Amniotic epithelial cell (primary cell): ENCODE measurements around the gene TRIM2.
"Not testable (repeated sequence)": the region's sequence is repeated elsewhere in the genome, so short reads cannot be mapped to it uniquely, and the experiment has no call there.

Experiments used
- DNase-seq: peaks from one replicate; pipeline ENCODE4 v3.0.0-alpha.2; 2010; ENCODE audit warnings: low read depth

Gene TRIM2

DNA sequence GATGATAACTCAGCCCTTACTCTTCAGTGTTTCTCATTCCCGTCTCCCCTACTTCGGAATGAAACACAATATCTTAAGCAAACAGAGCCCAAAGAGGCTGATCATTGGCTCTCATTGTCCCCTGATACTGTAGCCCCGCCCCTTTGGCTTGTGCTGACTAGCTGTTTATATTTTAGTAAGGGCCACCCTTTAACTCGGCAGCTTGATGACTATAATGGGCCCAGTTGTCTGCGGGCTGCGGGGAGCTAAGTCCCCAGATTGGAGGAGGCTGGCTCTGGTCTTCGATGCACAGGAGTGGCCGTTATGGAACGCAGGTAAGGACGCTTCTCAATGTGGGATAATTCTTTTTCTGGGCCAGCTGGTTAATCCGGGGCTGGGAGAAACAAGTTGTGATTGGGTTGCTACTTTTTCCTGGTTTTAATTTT lies at the start of gene TRIM2:
TRIM2 (plus strand) TSS at position 197 of the 425 bp plus-strand sequence; CDS start at position 285, 88 bp downstream.
- DNase-seq = peak; percentile 14

DNA sequence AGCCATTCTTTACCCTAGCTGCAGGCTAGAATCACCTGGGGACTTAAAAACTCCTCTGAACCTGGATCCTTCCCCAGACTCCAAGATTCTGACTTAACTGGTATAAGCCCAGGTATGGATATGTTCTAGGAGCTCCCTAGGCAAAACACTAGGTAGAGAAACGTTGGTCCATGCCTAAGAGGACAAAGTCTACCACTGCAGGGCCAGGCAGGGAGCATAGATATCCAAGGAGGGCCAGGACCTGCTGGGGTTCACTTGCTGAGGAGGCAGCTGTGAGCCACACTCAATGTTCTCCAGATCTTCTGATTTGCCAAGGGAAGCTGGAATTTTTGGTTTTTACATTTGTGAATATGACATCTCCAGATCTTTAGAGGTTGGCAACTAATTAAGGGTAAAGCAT lies 48.6 kb upstream of the TRIM2 start:
- no peak for DNase-seq

DNA sequence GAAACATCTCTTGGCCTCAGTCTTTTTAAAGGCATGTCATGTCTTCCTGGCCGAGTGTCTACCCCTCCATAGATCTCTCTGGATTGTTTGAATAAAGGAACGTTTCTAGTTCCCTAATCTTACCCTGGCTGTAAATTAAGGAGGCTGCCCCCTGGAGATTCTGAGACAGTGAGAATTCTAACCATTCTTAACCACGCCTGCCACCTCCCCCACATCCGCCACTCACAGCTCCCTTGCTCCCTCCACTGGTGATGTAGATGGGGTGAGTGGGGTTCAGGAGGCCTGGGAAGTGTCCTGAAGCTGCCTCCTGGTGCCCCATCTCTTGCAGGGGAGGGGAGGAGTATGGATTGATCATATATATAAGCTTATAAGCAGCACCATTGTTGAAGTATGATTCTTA lies 48.0 kb upstream of the TRIM2 start:
- DNase-seq = peak; percentile 43

DNA sequence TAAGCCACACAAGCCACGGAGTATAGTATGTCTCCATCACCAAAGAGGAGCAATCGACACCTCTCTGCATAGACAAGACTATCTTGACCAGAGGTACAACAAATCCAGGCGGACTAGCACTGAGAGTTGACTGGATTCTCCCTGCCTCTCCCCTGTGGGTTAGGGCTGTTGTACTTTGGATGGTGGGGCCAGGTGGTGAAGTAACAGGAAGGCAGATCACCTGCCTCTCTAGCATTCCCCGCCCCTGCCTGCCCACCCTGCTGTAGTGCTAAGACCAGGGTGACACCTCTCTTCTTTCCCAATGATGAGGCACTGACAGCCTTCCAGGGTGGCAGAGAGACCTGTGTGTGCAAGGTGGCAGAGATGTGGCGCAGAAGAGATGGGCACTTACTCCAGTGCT lies 47.5 kb upstream of the TRIM2 start:
- DNase-seq = no peak

DNA sequence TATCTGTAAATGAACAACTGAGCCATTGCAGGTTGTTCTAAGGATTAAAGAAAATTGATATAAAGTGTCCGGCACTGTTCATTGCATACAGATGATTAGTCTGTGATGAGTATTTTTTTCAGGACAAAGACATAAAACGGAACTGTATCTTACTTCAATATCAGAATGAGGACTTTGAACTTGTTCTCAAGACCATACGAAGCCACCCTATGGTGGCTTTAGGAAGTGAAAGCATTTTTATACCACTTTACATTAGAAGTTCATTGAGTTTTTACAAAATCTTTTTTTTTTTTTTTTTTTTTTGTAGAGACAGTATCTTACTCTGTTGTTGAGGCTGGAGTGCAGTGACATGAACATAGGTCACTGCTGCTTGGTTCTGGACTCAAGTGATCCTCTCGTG lies 45.2 kb upstream of the TRIM2 start:
- no peak for DNase-seq

DNA sequence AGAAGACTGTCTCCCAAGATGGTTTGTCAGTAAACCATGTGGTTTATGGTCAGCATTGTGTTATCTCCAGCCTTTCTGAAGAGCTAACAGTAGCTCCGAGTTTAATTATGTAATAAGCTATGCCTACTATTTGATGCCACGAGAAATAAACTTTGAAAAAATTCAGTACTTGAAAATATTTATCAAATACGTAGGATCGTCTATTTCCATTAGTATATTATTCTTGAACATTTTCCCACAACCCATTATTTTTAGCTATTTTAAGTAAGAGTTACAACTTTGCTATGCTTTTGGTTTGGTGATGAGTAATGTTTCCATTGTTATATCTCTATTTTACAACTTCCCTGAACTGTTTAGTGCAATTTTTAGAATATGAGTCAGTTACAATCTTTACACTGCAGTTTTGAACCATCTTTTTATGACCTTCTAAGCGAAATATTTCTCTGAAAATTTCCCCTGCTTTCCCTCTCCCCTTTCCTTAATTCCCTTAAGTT lies 44.5 kb upstream of the TRIM2 start:
- peak; percentile 67 for DNase-seq

DNA sequence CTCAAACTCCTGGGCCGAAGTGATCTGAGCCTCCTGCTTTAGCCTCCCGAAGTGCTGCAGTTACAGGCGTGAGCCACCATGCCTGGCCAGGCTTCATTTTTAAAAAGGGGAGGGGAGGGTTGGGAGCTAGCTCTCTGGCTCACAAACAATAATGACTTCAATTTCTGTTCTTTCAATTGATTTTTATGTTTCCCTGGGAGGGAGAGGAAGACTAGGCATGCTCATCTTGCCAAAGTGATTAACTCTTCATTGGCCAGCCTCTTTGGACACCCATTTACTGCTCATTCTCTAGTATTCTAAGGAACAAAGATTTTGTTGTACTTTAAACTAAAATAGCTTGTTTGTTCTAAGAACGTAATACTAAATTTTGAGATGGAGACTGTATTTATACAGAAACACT lies 43.4 kb upstream of the TRIM2 start:
- no peak for DNase-seq

DNA sequence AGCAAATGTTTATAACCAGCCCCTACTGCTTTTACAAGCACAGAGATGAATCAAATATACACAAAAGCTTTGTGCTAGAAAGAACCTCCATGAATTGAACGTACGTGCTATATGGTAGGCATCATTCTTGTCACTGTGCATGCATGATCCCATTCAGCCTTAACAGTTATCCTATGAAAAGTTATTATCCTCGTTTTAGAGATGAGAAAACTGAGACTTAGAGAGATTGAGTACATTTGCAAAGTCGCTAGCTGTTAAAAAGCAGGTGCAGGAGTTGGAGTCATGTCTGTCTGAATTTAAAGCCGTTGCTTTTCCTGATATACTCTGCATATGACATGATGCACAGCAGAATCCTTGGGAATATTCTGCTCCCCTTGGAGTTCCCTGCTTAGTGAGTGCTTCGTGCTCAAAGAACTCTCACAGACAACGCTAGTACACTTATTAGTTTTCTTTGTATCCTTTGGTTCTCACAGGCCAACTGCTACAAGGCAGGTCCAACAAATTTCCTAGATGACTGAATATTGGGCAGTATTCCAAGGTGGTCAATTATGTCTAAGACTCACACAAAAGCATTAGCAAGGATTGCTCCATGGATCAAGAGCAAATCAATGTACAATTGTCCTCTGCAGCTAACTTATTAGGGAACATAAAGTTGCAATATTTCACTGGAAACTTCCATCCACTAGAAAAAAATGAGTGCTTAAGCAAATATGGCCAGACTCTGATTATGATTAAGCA lies 42.8 kb upstream of the TRIM2 start:
- no peak for DNase-seq

DNA sequence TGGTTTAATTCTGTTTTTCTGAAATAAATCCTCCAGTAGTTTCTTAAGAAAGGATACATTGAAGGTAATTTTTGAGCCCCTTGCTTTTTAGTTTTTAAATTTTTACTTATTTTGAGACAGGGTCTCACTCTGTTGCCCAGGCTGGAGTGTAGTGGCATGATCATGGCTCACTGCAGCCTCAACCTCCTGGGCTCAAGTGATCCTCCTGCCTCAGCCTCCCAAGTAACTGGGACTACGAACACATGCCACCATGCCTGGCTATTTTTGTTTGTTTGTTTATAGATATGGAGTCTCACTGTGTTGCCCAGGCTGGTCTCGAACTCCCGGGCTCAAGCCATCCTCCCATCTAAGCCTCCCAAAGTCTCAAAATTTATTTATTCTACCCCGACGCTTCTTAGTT lies 39.0 kb upstream of the TRIM2 start:
- DNase-seq = not testable (repeated sequence)

DNA sequence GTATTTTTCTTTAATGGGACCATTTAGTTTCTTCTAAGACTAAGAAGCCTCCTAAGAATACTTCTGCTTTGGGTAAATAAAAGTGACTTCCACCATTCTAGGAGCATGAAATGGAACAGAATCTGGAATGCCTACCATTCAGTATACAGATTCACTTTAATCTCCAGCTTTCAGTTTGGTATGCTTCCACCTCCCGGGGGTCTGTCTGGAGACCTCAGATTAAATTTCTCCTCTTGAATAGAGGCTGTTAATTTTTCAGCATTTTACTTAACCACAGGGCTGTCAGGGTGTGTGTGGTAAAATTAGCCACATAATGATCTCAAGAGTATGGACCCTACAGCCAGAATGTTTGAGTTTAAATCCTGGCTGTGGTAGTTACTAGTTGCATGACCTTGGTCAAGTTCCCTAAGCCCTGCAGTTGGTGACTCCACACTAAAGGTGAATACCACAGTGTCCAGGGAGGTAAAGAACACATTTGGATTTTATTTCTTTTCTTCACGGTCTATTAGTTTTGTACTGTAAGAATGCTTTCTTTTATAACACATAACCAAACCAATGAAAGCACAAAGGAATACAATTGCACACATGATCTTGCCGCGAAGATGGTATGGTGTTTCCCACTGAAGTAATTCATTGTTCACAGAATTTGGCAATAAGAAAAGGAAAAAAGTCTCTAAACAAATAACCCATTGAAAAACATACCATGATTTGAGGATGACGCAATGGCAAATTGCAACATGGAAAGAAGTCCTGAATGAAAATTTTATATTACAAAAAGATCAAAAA lies 37.3 kb upstream of the TRIM2 start:
- DNase-seq = peak; percentile 35

DNA sequence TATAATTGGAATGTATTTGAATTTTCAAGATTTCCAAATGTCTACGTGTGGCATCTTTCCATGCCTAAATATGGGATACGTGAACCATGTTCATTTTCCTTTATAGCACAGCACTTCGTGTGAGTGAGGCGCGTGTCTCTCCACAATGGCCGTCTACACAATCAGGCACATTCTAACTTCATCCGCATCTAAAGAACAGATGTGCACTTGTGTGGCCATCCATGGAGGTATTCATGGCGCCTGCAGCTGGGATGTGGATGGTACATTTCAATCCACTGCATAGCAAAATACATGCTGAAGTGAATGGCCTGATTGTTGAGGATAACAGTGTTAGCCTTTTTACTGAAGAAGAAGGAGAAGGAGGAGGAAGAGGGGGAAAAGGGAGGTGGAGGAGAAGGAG lies 34.5 kb upstream of the TRIM2 start:
- DNase-seq = no peak

DNA sequence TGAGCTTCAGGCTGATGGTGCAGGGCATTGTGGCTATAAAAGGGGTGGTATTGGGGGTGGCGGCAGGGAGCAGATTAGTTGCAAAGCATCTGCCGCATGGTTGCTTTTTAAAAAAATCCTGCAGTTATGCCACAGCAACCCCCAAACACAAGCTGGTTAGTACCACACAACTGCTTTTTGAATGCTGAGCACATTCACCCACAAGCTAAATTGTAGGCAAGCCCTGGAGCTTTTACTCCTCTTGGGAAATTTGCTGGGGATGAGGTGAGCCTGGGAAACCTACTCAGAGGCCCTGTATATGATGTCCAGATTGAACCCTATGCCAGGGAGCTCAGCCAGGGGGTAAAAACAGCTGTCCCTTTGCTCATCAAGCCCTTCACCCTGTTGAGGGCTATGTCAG lies 33.8 kb upstream of the TRIM2 start:
- DNase-seq = no peak

DNA sequence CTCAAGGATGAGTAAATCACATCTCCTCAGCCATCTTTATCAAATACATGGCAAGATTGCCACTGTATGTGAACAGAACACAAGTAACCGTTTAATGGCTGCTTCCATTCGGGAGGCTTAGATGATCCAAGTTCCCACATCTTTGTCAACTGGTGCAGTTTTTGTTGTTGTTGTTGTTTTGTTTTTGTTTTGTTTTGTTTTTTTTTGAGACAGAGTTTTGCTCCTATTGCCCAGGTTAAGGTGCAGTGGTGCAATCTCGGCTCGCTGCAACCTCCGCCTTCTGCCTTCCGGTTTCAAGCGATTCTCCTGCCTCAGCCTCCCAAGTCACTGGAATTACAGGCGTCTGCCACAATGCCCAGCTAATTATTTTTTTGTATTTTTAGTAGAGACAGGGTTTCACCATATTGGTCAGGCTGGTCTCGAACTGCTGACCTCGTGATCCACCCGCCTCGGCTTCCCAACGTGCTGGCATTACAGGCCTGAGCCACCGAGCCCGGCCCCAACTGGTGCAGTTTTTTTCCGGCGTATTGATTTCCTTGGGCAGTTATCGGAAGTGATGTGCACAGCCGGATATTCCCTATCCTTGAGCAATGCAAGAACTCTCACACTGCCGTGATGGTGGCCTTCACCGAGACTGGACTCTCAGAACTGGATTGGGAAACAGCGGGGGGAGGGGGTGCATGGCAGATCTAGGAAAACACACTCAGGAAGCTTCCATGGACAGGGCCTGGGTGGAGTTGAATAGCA lies 29.2 kb upstream of the TRIM2 start:
- no peak for DNase-seq

DNA sequence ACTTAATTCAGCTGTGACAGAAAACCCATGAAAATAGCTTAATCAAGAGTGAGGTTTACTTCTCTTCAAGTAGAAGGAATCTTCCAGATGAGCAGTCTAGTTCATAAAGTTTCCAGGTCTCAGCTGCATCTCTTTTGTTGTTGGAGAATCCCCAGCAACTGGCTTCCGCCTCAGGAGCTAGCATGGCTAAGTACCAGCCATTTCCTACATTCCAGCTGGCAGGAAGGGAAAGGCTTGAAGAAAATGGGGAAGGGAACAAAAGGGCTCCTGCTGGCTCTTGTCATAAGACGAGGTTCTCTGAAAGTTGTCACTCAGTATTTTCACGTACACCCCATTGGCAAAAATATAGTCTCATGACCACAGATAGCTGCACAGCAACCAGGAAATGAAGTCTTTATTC lies 27.3 kb upstream of the TRIM2 start:
- no peak for DNase-seq

DNA sequence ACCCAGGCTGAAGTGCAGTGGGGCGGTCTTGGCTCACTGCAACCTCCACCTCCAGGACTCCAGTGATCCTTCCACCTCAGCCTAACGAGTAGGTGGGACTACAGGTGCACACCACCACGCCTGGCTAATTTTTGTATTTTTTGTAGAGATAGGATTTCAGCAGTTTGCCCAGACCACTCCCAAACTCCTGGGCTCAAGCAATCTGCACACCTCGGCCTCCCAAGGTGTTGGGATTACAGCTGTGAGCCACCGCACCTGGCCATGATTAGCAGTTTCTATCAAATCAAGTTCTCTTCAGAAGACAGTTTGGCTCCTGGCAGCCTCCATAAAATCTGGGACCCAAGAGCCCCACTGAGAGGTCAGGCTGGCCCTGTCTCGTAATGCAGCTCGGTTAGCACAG lies 26.4 kb upstream of the TRIM2 start:
- DNase-seq = no peak

DNA sequence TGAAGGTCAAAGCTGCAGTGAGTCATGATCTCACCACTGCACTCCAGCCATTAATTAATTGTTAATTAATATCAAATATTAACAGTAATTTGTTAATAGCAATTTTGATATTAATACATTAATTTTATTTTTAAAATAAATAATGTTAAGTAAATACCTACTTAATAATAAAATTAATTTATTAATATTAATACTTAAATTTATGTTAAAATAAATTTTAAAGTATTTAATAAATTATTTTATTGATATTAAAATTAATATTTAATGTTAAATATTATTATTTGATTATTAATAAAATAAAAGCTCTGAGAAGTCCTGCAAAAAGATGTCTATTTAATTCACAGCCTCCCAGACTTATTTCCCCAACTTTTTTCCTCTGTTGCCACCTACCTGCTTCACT lies 25.1 kb upstream of the TRIM2 start:
- no peak for DNase-seq

DNA sequence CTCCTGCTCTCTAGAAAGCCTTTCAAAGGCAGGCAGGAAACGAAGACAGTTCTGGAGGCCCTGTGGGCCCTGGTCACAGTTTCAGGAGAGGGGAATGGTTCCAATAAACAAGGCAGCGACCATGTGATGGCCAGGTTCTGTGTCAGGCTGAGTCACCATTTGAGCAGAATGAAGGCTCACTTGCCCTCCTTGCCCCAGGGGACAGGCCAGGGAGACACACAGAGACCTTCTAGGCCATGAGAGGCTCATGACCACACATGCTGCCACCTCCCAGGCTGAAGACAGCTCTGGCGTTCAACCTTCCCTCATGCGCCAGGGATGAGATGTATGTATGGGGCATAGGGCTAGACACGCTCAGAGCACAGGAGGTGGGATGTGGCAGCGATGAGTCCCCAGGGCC lies 22.9 kb upstream of the TRIM2 start:
- DNase-seq = no peak

DNA sequence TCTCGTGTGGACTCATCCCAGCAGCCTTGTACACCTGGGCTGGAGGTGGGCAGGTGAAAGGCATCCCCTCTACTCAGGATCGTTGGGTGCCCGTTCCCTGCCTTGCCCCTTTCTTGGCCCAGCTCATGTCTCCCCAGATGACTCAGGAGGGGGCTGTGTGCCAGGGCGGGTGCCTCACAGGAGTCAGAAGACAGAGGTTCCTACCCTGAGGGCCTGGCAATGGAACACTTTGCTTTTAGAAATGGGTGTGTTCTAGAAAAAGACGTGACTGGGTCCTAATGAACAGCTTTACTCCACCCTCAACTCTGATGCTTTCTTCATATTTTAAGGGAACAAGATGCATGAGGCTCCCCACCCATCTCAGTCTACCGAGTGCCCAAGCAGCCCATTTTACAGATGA lies 22.5 kb upstream of the TRIM2 start:
- DNase-seq = no peak

DNA sequence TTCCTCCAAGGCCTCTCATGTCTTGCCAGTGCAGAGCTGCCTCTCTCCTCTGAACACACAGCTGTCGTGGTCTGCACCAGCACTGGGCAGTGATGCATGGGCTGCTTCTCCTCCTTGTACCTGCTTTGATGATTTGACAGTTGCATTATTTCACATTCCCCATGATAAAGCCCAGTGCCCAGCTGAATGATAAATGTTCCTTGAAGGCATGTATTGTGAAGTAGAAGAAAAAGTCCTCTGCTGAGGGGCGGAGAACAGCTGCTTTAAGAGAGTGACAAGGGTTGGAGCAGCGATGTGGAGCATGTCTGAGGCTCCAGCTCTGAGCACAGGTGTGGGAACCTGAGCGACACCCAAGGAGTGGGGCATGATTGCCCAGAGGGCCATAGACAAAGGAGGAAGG lies 21.1 kb upstream of the TRIM2 start:
- no peak for DNase-seq

DNA sequence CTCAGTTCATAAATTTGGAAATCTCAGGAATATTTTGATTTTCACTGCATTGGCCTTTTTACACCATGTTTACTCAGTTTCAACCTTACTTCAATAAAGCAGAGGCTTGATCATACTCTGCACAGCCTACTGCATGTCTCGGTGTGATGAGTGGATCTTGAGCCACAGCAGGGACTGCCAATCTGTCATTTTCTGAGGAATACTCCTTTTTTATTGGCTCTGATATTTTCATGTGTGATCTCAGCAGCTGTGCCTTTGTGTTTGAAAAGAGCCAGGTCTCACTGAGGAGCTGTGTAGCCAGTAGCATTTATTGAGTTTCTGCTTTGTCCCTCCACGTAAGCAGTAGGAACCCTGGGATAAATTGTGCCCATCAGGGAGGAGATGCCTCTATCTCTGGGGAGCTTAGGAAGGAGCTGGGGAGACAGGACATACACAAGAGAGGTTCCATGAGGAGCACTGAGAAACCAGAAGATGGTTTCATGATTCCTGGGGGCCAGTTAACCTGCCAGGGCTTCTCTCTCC lies 18.9 kb upstream of the TRIM2 start:
- DNase-seq = no peak

DNA sequence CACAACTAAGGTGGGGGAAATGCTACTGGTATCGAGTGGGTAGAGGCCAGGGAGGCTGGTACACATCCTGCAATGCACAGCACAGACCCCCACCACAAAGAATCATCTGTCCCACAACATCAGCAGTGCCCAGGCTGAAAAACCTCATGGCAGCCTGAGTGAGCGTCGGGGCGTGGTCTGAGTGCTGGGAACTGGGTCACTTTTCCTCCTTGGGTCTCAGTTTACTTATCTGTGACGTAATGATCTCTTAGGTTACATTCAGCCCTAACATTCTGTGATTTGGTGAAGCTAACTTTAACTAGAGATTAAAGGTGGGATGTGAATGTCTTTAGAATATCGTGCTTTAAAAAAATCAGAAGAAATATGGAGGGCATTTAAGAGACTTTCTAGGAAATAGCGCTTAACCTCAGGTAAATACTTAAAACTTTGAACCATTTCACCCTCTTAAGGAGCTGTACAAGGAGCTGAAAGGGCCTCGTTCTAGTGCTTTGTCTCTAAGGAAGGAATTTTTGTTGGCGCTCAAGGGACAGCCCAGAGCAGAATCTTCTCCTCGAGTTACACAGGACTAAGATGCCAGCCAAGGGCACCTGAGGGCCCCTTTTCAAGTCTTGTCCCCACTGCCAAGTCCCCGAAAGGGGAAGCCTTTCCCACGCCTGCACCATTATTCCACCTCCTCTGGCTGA lies 18.1 kb upstream of the TRIM2 start:
- no peak for DNase-seq
